OCI-LY3 (cell line): ENCODE data around the gene YWHAG.
"Not testable (repeated sequence)": the region's sequence is repeated elsewhere in the genome, so short reads cannot be mapped to it uniquely, and the experiment has no call there.

Experiments used
- CTCF ChIP-seq: fragments of 200-600, 300-600 bp; sonication (generic); IDR thresholded peaks from 2 replicates; pipeline ENCODE4 v1.5.1; 2014; ENCODE audit warnings: antibody characterized with exemption, low read length, low read depth
- EZH2phosphoT487 ChIP-seq: fragments of 200-600 bp; shearing (Covaris generic); IDR thresholded peaks from 2 replicates; pipeline ENCODE4 v1.6.1; 2018; ENCODE audit warnings: antibody characterized with exemption, mixed run types, low read depth

- TF ChIP-seq CTCF, EZH2phosphoT487: not testable (repeated sequence)
Observed at GRCh38 chr7:76387789-76388188, 29.0 kb upstream of the YWHAG start.
